Activated effector memory CD4-positive, alpha-beta T cell treated with anti-CD3 and anti-CD28 coated beads, Interleukin-2, amount 50 U/mL, for 16 hours (primary cell): Measurements from ENCODE around the gene KRI1.
A peak's percentile ranks its signal among the peaks of the same experiment; 100 is the strongest.
"Not testable (repeated sequence)": the region's sequence is repeated elsewhere in the genome, so short reads cannot be mapped to it uniquely, and the experiment has no call there.

ENCODE experiments used
- DNase-seq: peaks from one replicate; pipeline ENCODE4 v3.0.0-alpha.2; 2020

The KRI1 gene

GRCh38 chr19:10548746-10549276 is 17.0 kb downstream of the KRI1 start:
- no peak for DNase-seq

GRCh38 chr19:10546817-10547216 is 19.0 kb downstream of the KRI1 start:
- DNase-seq: no peak

GRCh38 chr19:10544753-10545251 is 21.0 kb downstream of the KRI1 start:
- DNase-seq: no peak

- DNase-seq: peak; percentile 71
Measured at GRCh38 chr19:10544242-10544752, 21.5 kb downstream of the KRI1 start.

GRCh38 chr19:10543420-10544241 is 22.2 kb downstream of the KRI1 start, which contains the start of gene ATG4D:
ATG4D (plus strand) TSS chr19:10543904; CDS start chr19:10544091, 187 bp downstream.
- DNase-seq: peak; percentile 92

GRCh38 chr19:10543059-10543419 is 22.8 kb downstream of the KRI1 start:
- no peak for DNase-seq

- DNase-seq: not testable (repeated sequence)
Measured at GRCh38 chr19:10539016-10539415, 26.8 kb downstream of the KRI1 start.

- DNase-seq: no peak
Measured at GRCh38 chr19:10538204-10538983, 27.4 kb downstream of the KRI1 start.

- DNase-seq: no peak
Measured at GRCh38 chr19:10537668-10538067, 28.1 kb downstream of the KRI1 start.

- no peak for DNase-seq
Measured at GRCh38 chr19:10535613-10536012, 30.2 kb downstream of the KRI1 start.

- DNase-seq: no peak
Measured at GRCh38 chr19:10533646-10534386, 32.0 kb downstream of the KRI1 start.

- DNase-seq: no peak
Measured at GRCh38 chr19:10532457-10532856, 33.4 kb downstream of the KRI1 start.

- not testable (repeated sequence) for DNase-seq
Measured at GRCh38 chr19:10526887-10527286, 38.9 kb downstream of the KRI1 start.

GRCh38 chr19:10525636-10526035 is 40.2 kb downstream of the KRI1 start:
- DNase-seq: no peak

GRCh38 chr19:10523135-10523636 is 42.6 kb downstream of the KRI1 start:
- no peak for DNase-seq

- DNase-seq: no peak
Measured at GRCh38 chr19:10521461-10522171, 44.2 kb downstream of the KRI1 start.

- no peak for DNase-seq
Measured at GRCh38 chr19:10520652-10521318, 45.0 kb downstream of the KRI1 start.

- no peak for DNase-seq
Measured at GRCh38 chr19:10519421-10519820, 46.4 kb downstream of the KRI1 start.

- no peak for DNase-seq
Measured at GRCh38 chr19:10518444-10519361, 47.1 kb downstream of the KRI1 start.
